Stimulated activated CD4-positive, alpha-beta T cell treated with anti-CD3 and anti-CD28 coated beads, Interleukin-1b, Interleukin-23, amount 100 ng/mL, for 1 hour (primary cell): ENCODE measurements around the gene ACER2.

Source experiments
- DNase-seq, 2 donors: peaks; one replicate each; pipeline ENCODE4 v3.0.0-alpha.2; 2020; ENCODE audit warnings: low read depth in 2 of 2

ACER2 gene

GRCh38 chr9:19486803-19487202 is 78.0 kb downstream of the ACER2 start:
- DNase-seq: no peak

- DNase-seq: no peak
Observed at GRCh38 chr9:19488721-19489120, 79.9 kb downstream of the ACER2 start.

DNA sequence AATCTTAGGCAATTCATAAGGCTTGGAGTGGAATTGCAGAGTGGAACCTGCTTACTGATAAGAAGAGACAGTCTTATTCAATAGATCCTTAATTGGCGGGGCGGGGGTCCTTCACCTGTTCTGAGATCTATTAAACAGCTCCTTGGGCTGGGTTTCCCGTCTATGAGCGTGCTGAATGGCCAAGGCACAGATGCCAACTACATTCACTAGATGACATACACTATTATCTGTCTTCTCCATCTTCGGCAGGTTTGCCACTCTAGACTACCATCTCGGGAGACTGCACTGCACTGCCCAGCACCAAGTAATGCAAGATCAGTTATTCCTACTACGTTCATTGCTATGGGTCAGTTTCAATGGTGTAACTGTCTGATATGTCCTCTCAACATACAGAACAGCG is 81.5 kb downstream of the ACER2 start:
- no peak for DNase-seq

- DNase-seq: no peak
Observed at GRCh38 chr9:19490828-19491227, 82.0 kb downstream of the ACER2 start.

GRCh38 chr9:19492775-19493173 is 84.0 kb downstream of the ACER2 start:
- no peak for DNase-seq

GRCh38 chr9:19493174-19493811 is 84.5 kb downstream of the ACER2 start:
- no peak for DNase-seq

DNA sequence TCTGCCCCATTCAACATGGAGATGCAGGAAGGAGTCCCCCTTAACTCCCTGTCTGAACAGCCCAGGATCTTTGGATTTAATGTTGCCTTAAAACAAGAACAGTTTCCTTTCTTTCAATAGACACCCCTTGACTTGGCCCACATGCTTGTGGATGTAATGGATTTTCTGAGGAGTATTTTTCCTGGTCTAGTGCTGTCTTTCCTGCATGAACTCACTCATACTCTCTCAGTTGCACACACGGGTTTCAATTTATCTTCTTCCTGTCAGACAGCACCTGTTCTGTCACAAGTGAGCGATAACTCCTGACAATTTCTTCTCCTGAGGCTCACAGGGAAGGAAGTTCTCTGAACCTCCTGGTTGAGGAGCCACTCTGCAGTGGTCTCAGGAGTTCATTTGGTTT is 85.1 kb downstream of the ACER2 start:
- no peak for DNase-seq

- no peak for DNase-seq
Observed at GRCh38 chr9:19495186-19496028, 86.6 kb downstream of the ACER2 start.

DNA sequence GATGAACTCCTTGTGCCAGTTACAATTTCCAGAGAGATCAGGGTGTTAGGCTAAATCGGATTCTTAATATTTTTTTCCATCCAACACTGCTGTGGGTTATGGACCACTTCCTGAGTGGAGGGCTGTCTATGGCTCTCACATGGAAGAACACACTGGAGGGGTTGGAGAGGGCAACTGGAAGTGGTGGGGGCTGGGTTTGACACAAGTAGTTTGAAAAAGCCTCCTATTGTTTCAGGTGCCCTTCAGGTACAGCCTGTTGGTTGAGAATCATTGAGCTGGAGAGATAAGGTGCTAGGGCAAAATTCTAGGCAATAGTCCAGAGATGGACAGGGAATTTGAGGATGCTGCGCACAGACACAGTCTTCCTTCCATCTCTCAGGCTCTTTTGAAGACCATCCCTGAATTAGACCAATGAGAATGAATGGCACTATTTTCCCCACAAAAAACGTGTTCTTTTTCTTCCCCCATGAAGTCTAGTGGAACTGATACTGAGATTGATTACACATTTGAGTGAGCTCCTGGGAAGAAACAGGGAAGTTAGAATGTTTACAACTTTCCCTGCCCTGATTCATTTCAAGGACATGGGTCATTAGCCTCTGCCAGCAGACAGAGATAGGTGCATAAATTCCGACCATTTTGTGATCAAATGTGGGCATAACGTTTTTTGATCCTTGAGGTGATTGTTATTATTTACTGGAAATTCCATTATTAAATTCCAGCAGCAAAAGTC is 87.7 kb downstream of the ACER2 start:
- DNase-seq: no peak

DNA sequence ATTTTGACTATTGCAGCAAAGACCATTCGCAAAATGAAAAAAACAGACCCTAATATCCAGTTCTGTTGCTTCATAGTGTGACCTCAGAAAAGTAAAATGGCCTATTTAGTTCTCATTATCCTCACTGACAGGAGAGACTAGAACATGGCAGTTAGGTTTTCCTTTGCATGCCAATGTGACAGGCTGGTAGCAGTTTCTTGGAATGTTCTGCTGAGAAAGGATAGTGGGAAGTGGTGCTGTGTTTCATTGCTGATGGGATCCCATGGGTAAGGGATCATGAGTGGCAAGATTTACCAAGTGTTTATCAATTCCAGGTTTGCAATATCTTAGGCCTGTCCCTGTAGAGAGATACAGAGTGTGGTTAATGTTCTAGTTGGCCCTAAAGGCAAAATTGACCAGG is 88.5 kb downstream of the ACER2 start:
- DNase-seq: no peak

DNA sequence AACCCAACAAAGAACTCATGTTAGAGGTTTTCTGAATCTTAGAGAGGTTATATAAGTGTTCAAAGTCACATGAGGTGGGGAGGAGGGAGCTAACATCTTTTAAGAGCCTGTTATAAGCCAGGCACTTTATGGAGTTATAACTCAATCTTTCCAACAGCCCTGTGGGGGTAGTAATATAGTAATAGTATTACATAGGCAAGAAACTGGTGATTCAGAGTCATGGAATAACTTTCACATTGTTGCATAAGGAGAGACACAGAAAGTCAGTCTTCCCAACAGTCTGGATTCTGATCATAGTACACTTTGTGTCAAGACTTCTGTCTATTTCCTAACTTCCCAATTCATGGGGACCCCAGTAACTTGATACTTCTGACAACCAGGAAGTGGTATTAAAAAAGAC is 89.2 kb downstream of the ACER2 start:
- no peak for DNase-seq
